Endothelial cell of umbilical vein (primary cell): Measurements from ENCODE around the gene CYB5D1.

ENCODE experiments used
- CTCF ChIP-seq, 2 donors: IDR thresholded peaks; 1 replicate in 1 of 2; 2 replicates in 1 of 2; pipeline ENCODE4 v1.5.1; 2011; ENCODE audit warnings: low read length in 2 of 2, mild to moderate bottlenecking in 2 of 2, moderate library complexity in 2 of 2, control low read depth in 1 of 2, inconsistent platforms in 1 of 2, low read depth in 1 of 2; ENCODE audit not compliant: insufficient read depth in 1 of 2; ENCODE audit errors: extremely low read depth in 1 of 2
- EZH2 ChIP-seq: IDR thresholded peaks from 2 replicates; pipeline ENCODE4 v1.6.1; 2012; ENCODE audit warnings: borderline replicate concordance, low read depth, mild to moderate bottlenecking, moderate library complexity, low read length, inconsistent platforms; ENCODE audit not compliant: severe bottlenecking
- JUN ChIP-seq: IDR thresholded peaks from 2 replicates; pipeline ENCODE4 v1.6.1; 2011; ENCODE audit warnings: borderline replicate concordance, low read depth; ENCODE audit not compliant: insufficient read length, insufficient read depth
- MAX ChIP-seq: IDR thresholded peaks from 2 replicates; pipeline ENCODE4 v1.6.1; 2011; ENCODE audit not compliant: insufficient read depth, insufficient read length
- MYC ChIP-seq: IDR thresholded peaks from one replicate; pipeline ENCODE4 v1.6.1; 2011; ENCODE audit warnings: mild to moderate bottlenecking, low read depth, low read length
- POLR2A ChIP-seq: IDR thresholded peaks from 2 replicates; pipeline ENCODE4 v1.6.1; 2012; ENCODE audit warnings: low read depth, mild to moderate bottlenecking, control low read depth, low read length

DNA sequence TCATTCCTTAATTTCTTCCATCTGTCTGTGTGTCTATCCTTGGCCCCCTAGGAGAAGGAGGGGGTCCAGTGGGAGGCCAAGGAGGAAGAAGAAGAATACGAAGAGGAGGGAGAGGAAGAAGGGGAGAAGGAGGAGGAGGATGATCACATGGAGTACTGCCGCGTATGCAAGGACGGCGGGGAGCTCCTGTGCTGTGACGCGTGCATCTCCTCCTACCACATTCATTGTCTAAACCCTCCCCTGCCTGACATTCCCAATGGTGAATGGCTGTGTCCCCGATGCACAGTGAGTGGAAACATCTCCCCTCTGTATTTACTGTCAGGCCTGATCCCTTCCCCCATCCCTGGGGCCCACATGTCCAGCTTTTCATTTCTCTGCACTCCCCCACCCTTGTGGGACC, 37.1 kb downstream of the CYB5D1 start:
- TF ChIP-seq CTCF (IDR thresholded peaks at IDR 0.05; ENCODE audit: extremely low read depth in 1 of 2, insufficient read depth in 1 of 2, low read depth in 1 of 2, low read length in 2 of 2): no peak
- TF ChIP-seq EZH2: no peak
- TF ChIP-seq JUN: no peak
- TF ChIP-seq MAX: no peak
- no peak for TF ChIP-seq MYC
- TF ChIP-seq POLR2A: no peak
